GM21825 (cell line): ENCODE data around the gene CHCHD1.
A peak's percentile ranks its signal among the peaks of the same experiment; 100 is the strongest.
"Not testable (repeated sequence)": the region's sequence is repeated elsewhere in the genome, so short reads cannot be mapped to it uniquely, and the experiment has no call there.

Source experiments
- ATAC-seq: cut with Tn5 transposase; IDR thresholded peaks from one replicate; pipeline ENCODE4 v1.9.1; 2021; ENCODE audit warnings: mild to moderate bottlenecking, moderate library complexity; ENCODE audit not compliant: unreplicated experiment

CHCHD1 gene

GRCh38 chr10:73781879-73782748 is at the start of gene CHCHD1:
TSS of gene CHCHD1 (plus strand) at chr10:73782048. CDS start at chr10:73782076, 28 bp downstream.
- ATAC-seq = peak; percentile 43

GRCh38 chr10:73732426-73732825 is 49.4 kb upstream of the CHCHD1 start:
- no peak for ATAC-seq

GRCh38 chr10:73732931-73733623 is 48.8 kb upstream of the CHCHD1 start:
- no peak for ATAC-seq

- no peak for ATAC-seq
These were observed 47.7 kb upstream of the CHCHD1 start for GRCh38 chr10:73734028-73734720.

- no peak for ATAC-seq
These were observed 47.0 kb upstream of the CHCHD1 start for GRCh38 chr10:73734796-73735305.

- not testable (repeated sequence) for ATAC-seq
These were observed 41.2 kb upstream of the CHCHD1 start for GRCh38 chr10:73740501-73741254.

GRCh38 chr10:73742454-73742734 is 39.5 kb upstream of the CHCHD1 start:
- no peak for ATAC-seq

GRCh38 chr10:73743327-73743904 is 38.4 kb upstream of the CHCHD1 start:
- no peak for ATAC-seq

GRCh38 chr10:73743905-73744663 is 37.8 kb upstream of the CHCHD1 start, which contains the start of gene SEC24C:
TSS of gene SEC24C (plus strand) at chr10:73744372. CDS start at chr10:73746833, 2,461 bp downstream.
- peak; percentile 86 for ATAC-seq

GRCh38 chr10:73744664-73744975 is 37.2 kb upstream of the CHCHD1 start:
- peak; percentile 27 for ATAC-seq

GRCh38 chr10:73746721-73747120 is 35.1 kb upstream of the CHCHD1 start:
- ATAC-seq = no peak

- ATAC-seq = no peak
These were observed 31.0 kb upstream of the CHCHD1 start for GRCh38 chr10:73750819-73751218.

GRCh38 chr10:73756183-73756582 is 25.7 kb upstream of the CHCHD1 start:
- no peak for ATAC-seq

- no peak for ATAC-seq
These were observed 22.9 kb upstream of the CHCHD1 start for GRCh38 chr10:73758704-73759511.

- ATAC-seq = no peak
These were observed 22.2 kb upstream of the CHCHD1 start for GRCh38 chr10:73759512-73760115.

GRCh38 chr10:73761781-73762180 is 20.1 kb upstream of the CHCHD1 start:
- no peak for ATAC-seq

- no peak for ATAC-seq
These were observed 18.9 kb upstream of the CHCHD1 start for GRCh38 chr10:73762915-73763314.

- ATAC-seq = no peak
These were observed 18.5 kb upstream of the CHCHD1 start for GRCh38 chr10:73763343-73763742.
